Measurements from ENCODE around the gene UPF1.

Gene UPF1

DNA sequence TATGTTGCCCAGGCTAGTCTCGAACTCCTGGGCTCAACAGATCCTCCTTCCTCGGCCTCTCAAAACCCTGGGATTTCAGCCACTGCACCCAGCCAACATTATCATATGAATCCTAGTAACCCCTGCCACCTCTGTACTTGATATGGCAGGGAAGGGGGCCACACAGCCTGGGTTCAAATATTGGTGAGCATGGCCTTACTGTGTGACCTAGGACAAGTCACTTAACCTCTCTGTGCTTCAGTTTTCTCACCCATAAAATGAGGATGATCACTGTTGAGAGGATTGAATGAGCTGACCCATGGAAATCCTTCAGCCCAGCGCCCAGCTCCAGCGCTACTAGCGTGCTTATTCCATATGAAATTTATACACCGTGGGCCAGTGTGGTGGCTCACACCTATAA lies 37.1 kb upstream of the UPF1 start:
- no peak for TF ChIP-seq CTCF (IDR thresholded peaks at IDR 0.05)

DNA sequence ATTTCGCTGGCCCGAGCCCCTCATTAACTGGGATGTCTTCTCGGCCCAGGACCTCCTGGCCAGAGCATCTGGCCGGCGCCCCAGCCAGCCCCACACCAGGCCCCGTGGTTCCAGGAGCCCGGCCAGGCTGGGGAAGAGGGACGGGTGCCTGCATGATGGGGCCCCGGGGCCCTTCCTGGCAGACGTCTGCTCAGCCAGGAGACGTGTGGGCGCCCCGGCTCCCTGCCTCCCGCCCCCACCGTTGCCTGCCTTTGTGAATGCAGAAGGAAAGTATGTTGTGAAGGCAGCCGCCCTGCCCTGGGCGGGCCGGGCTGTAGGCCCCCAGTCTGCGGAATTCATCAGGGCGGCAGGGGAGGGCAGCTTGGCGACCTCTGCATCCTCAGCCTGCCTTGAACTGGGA lies 36.2 kb upstream of the UPF1 start:
- TF ChIP-seq CTCF (IDR thresholded peaks at IDR 0.05) = no peak

DNA sequence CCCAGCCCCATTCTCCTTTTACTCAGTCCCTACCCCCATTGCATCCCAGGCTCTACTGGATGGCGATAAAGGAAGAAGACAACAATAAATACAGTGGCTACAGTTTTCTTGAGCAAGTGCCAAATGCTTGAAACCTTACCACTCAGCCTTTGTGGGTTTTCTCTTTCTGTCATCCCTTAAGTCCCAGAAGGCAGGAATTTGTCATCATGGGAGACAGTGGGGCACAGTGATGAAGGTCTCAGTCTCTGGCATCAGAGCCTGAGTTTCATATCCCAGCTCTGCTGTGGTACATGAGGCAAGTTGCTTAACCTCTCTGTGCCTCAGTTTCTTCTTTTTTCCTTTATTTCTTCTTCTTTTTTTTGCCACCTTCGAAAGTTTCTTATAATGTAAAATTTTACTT lies 35.5 kb upstream of the UPF1 start:
- TF ChIP-seq CTCF (IDR thresholded peaks at IDR 0.05) = no peak

- TF ChIP-seq CTCF (IDR thresholded peaks at IDR 0.05) = no peak
Measured at GRCh38 chr19:18798384-18799352, 33.1 kb upstream of the UPF1 start.

- TF ChIP-seq CTCF (IDR thresholded peaks at IDR 0.05) = no peak
Measured at GRCh38 chr19:18799389-18799970, 32.3 kb upstream of the UPF1 start.

GRCh38 chr19:18800079-18800478 lies 31.7 kb upstream of the UPF1 start:
- no peak for TF ChIP-seq CTCF (IDR thresholded peaks at IDR 0.05)

DNA sequence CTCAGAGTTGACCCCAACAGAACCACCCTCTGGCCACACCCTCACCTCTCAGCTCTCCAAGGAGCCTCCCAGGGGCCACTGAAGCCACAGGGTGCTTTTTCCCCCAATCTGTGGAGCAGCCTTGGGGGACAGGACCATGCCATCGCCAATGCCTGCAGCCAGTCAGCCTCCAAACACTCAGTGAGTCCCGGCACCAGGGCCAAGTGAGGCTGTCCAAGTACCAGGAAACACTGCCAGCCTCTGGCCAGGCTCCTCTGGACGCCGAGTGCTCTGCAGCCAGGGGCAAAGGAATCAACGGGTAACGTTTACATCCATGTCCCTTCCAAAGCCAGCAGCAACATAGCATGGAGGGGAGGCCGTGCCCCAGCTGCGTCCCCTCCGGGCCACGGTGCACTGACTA lies 31.1 kb upstream of the UPF1 start:
- no peak for TF ChIP-seq CTCF (IDR thresholded peaks at IDR 0.05)

Measured in LNCAP (cell line).